Esophagus squamous epithelium (tissue), 4 donors: Measurements from ENCODE around the gene PAM16.

ENCODE experiments used
- CTCF ChIP-seq, 6 experiments: fragments of 450-650 bp in 4 of 6; fragments of 200-600 bp in 2 of 6; sonication (generic) in 2 of 6; IDR thresholded peaks; one replicate each; pipeline ENCODE4 v1.5.1; 2016 to 2019; ENCODE audit warnings: antibody characterized with exemption in 6 of 6, mild to moderate bottlenecking in 4 of 6, moderate library complexity in 4 of 6
- POLR2A ChIP-seq, 4 donors: fragments of 450-650 bp; IDR thresholded peaks; one replicate each; pipeline ENCODE4 v1.6.1; 2017; ENCODE audit warnings: antibody characterized with exemption in 4 of 4, mild to moderate bottlenecking in 4 of 4, moderate library complexity in 3 of 4

- TF ChIP-seq CTCF (IDR thresholded peaks at IDR 0.05) (no peak), POLR2A (IDR thresholded peaks at IDR 0.05) (no peak)
These were observed 55.5 kb downstream of the PAM16 start for GRCh38 chr16:4295581-4295980.
